ENCODE measurements around the gene GRIK4. TPM values are rescaled to one million over a fixed set of nuclear protein-coding genes. Genes with fewer than 3 reads are reported as not detected.

The GRIK4 gene
- total RNA-seq, 4 donors from 2014 or later: 0.57 to 0.85 TPM; not detected in 2

DNA sequence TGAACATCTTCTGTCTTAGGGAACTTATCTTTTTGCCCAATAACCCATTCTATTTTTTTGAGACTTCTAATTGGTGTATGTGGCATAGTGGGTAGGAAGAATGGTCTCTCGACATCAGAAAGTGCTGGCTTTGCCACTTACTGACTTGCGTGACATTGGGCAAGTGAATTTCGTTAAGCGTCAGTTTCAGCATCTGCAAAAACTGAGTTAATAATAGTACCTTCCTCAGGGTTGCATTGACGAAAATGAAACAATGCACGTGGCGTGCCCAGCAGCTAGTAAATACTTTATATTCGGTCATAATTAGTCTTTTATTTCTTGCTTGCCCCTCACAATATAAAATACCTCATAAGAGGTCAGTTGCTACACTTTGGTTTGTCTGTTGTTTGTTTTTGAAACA lies 12.5 kb upstream of the GRIK4 start:
- TF ChIP-seq, protein P1, sequence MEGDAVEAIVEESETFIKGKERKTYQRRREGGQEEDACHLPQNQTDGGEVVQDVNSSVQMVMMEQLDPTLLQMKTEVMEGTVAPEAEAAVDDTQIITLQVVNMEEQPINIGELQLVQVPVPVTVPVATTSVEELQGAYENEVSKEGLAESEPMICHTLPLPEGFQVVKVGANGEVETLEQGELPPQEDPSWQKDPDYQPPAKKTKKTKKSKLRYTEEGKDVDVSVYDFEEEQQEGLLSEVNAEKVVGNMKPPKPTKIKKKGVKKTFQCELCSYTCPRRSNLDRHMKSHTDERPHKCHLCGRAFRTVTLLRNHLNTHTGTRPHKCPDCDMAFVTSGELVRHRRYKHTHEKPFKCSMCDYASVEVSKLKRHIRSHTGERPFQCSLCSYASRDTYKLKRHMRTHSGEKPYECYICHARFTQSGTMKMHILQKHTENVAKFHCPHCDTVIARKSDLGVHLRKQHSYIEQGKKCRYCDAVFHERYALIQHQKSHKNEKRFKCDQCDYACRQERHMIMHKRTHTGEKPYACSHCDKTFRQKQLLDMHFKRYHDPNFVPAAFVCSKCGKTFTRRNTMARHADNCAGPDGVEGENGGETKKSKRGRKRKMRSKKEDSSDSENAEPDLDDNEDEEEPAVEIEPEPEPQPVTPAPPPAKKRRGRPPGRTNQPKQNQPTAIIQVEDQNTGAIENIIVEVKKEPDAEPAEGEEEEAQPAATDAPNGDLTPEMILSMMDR (IDR thresholded peaks at IDR 0.05; ENCODE audit: low read depth): no peak

DNA sequence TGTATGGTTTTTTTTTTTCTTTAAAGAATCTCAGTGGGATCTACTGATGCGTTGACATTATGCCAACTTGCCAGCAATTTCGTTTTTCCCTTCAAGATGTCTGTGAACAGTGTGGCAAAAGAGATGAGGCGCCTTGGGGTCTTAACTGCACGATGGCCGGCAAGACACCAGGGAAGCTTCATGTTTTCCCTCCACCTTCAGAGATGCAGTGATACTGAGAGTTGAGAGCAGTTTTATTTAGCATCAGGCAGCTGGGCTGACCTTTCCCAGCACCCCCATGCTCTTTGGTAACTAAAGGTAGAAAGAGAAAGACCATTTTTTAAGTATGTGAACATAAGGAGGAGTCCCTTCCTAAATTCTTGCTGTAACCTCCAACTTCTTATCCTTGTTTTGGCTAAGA lies 11.7 kb upstream of the GRIK4 start:
- TF ChIP-seq, protein P1 (IDR thresholded peaks at IDR 0.05; ENCODE audit: low read depth): no peak

DNA sequence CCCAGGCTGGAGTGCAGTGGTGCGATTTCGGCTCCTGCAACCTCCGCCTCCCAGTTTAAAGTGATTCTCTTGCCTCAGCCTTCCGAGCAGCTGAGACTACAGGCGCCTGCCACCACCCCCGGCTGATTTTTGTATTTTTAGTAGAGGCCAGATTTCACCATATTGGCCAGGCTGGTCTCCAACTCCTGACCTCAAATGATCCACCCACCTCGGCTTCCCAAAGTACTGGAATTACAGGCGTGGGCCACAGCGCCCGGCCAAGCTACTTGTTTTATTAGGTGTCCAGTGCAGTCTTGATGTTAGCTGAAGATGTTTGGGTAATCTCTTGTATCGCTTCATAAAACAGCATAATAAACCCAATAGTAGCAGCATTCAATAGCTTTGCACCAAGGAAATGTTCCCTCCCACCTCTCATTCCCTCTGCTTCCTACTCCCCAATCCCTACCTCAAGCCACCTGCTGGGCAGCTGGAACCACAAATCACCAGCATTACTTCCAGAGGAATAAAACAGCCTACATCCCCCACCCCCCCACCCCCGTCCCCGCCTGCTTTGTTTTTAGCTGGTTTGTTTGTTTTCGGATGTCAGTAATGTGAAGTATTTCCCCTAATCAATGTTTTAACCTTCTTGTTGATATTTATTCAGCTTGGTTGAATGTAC lies 11.0 kb upstream of the GRIK4 start:
- TF ChIP-seq, protein P1 (IDR thresholded peaks at IDR 0.05; ENCODE audit: low read depth): no peak

DNA sequence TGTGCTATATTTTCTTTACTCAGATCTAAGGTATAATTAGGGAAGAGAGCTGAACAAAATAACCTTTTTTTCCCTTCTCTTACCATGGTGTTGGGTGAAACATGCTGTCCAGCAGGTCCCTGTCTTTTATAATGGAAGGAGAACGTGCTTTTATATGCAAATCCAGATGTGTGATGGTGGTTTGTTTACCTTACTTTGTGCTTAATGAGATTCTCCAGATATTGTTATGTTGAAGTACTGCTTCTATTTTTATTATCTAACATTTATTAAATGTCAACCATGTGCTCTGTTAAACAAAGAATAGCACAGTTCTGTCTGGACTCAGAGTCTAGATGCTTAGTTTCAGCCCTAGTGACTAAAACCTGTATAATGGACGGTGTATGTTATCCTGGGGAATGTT lies 10.1 kb upstream of the GRIK4 start:
- TF ChIP-seq, protein P1 (IDR thresholded peaks at IDR 0.05; ENCODE audit: low read depth): no peak

DNA sequence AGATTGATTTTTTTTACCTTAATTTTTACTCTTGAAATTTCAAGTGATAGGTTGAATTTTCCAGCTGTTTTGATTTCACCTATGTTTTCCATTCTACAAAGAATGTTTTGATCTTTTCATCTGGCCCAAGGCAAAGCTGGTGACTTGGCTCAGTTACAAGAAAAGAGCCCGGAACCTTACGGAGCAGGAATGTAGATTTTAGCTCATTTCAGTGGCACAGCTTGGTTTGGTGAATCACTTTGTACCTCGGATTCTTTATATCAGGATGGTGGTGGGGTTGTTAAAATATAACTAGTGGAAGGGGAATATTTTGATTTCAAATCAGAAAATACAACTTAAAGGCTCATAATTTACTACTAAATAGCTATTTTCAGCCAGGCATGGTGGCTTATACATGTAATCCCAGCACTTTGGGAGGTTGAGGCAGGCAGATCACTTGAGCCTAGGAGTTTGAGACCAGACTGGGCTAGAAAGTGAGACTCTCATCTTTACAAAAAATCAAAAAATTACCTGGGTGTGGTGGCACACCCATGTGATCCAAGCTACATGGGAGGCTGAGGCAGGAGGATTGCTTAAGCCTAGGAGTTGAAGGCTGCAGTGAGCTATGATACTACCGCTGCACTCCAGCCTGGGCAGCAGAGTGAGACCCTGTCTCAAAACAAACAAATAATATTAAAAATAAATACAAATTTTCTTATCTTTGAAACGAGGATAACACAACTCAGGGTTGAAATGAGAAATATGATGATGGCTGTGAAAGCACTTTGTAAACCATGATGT lies 9.4 kb upstream of the GRIK4 start:
- TF ChIP-seq, protein P1 (IDR thresholded peaks at IDR 0.05; ENCODE audit: low read depth): no peak

DNA sequence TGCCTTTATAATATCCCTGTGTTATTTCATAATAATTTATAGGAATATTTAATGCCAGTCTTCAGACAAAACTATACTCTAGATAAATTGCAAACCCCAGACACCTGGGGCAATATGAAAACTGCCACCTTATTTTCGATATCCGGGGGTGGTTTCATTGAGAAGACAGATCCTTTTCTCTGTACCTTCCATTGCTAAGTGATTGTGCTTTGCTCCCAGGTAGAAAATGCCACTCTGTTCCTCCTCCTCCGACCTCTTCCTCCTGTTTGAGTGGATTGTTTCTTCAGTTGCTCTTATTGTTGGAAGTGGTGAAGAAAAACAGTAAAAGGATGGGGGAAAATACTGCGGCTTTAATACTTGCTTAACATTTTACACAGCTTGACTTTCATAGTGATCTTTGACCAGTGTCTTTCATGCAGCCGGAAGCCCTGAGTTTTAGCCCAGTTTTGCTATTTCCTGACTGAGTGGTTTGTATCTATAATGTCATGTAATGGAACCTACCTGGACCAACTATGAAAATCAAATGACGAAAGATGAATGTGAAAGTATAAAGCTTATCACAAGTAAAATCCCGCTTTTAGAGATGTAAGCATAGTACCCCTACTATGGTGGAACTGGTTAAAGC lies 5.6 kb upstream of the GRIK4 start:
- TF ChIP-seq, protein P1 (IDR thresholded peaks at IDR 0.05; ENCODE audit: low read depth): no peak
